NCI-H460 (cell line): ENCODE measurements around the gene NFIL3. TPM values are rescaled to one million over a fixed set of nuclear protein-coding genes. Genes with fewer than 3 reads are reported as not detected.

Experiments
- DNase-seq: peaks from one replicate; pipeline ENCODE4 v3.0.0-alpha.2; 2016; ENCODE audit warnings: low read depth; ENCODE audit errors: extremely low read depth
- total RNA-seq: library from RNA; depleted of rRNA; stranded (reverse); fragments of >200 nt; shearing (Covaris generic); gene quantifications from 2 replicates; pipeline ENCODE4 v1.2.3, GENCODE V29; 2014

NFIL3 gene
- total RNA-seq, 1 experiment from 2014 or later: 11.6 TPM

DNA sequence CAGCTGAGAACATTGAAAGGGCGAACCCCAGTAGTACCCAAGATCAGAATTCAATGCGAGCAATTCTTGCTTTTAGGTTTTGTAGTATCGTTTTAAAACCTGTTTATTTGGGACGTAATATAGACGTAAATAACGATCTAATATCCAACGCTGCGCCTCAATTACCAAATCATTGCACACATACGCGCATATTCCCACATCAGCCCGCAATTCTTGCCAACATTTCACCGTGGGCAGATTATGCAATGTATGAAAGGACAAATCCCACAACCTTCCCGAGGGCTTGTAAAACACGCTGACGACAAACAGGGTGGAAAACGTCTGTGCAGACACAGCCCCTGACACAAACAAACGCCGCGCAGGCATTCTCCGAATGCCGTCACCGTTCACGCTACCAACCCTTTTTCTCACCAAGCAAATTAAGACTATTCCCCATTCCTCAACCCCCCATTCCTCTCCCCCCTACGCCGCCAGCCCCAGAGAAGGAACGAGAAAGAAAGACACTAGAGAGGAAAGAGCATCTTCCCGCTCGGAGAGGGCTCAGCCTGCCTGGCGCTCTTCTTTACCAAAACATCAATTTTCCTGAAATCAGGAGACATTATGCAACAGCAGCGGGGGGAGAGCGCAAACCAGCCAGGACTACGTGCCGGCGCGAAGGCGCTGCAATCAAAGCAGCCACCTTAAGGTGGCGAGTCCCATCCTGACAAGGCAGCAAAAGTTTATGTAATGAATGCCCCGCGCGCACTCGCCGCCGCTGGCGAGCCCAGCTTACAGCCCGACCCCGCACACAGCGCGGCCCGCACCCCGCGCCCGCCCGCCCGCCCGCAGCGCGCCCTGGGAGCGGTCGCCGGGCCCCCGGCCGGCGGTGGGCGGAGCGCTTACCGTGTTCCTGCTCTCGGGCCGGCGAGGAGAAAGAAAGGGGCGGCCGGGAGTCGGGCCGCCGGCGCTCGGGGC is 597 bp downstream of the NFIL3 start:
- peak; percentile 87 for DNase-seq

DNA sequence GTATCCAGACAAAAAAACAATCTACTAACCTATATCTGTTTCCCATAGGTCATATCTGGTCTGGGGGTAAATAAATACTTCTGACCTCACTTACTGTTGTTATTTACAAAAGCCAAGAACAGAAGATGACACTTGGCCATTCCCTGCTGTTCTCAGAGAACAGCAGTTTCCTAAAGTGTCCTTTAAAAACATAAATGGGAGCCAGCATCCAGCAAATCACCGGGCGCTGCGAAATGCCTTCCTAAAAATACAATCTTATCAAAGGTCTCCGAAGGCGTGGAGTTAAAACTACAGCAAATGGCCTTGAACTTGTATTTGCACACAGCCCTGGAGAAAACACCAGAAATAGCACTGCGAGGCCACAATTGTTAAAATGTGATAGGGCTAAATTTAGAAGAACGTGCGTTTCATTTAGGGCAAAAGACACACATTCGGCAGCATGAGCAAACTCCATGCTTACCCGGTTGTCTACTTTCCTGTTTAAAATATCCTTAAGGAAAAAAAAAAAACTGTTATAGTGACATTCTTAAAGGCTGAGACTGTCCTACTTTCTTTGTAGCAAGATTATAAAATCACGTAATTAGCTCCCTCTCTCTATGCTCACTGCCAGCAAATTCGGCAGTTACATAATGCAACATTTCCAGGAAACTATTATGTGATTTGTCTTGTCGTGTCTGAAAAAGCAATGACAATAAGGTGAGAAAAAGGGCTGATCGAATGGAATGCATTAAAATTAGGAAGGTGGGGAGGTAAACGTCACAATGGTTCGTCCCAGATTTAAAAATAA is 1.5 kb downstream of the NFIL3 start:
- no peak for DNase-seq

GRCh38 chr9:91421128-91421765 is 2.4 kb downstream of the NFIL3 start:
- DNase-seq: no peak

DNA sequence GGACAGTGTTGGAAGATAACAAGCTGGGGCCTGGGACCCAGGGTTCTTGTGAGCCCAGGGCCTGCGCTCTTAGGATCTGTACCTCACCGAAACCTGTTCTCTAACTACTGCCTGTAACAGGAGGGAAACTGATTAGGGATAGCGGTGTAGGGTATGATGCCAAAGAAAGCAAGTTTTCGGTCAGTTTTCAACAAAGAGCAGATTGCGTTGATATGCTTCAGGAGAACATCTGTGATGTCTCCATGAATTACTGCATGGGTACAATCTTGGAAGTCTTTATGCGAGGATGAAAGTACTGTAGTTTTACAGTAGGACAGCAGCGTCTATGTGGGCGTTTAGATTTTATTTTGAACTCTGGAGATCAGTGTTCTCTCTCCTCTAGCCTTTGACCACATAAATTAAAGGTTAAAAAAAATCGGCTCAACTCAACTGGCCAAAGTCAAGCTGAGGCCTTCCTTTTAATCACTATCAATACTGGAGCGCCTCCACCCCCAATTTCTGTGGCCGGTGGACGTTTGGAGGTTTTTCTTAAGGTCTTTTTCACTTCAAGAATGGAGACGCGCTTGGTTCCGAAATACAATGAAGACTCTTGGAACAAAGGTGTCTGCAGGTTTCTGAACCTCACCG is 3.0 kb downstream of the NFIL3 start:
- DNase-seq: no peak

DNA sequence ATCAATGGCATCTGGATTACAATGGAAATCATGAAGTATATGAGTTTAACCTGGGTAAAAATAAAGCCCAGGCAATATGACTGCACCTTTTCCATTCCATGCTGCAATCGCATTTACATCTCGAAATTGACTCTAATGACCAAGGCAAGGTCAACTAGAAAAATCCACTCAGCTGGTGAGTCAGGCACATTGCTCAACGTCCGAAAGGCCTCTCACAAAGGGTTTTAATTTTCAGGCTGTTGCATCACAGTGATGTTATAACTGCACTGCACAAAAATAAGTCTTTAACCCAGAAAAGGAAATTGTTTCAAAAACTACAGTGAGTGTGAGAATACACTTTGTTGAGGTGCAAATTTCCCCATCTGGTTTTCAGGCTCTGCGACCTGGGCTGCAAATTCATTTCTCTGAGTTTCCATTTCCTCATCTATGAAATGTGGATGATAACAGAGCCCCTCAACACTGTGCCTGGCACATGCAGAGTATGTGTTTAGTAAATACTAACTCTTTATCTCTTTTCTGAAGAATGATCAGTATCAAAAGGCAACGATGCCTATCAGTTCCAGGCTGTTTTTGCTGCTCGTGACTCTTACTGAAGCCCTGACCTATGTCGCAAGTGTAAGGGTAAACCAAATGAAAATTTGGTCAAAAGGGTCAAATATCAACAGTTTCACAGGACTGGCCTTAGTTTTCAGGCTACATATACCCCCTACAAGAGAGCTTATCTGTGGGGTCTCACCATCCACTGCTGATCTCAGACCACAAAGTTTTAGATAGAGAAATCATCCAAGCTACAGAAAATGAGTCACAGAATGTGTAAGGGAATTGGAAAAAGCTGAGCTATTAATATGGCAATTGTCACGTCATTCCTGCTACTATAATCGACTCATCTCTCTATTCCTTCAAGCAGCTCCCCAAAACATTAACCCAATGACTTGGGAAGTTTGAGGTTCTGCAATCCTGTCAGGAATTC is 4.1 kb downstream of the NFIL3 start:
- peak; percentile 94 for DNase-seq

DNA sequence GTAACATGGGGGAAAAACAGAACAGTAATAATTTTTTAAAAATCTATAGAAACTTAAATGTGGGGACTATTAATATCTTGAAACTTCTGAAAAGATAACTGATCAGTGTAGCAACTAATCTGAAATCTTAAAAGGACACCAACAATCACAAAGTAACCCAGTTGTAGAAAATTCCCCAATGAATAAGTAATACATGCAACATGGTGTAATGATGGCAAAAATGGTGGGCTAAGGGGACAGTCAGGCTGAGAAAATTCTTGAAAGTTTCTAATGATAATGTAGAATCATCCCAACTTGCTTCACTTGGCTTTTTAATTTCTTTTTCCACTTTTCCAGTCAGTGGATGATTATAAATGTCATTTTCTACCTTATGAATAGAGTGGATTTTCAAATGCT is 5.4 kb downstream of the NFIL3 start:
- DNase-seq: no peak

GRCh38 chr9:91417602-91418214 is 5.9 kb downstream of the NFIL3 start:
- no peak for DNase-seq

- DNase-seq: no peak
Measured at GRCh38 chr9:91416096-91416712, 7.4 kb downstream of the NFIL3 start.

DNA sequence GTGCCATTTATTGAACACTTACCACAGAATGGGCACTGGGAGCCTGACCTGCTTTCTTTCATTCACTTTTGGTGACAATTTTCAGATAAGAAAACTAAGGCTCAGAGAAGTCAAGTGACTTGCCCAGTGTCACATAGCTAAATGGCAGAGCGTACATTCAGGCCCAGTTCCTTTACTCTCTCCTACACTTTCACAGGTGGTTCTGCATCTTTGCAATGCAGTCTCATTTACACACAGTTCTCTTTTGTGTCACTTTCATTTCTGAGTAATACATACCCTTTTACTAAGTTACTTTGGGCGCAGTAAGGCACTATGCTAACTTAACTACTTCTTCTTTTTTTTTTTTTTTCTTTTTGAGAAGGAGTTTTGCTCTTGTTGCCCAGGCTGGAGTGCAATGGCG is 8.3 kb downstream of the NFIL3 start:
- DNase-seq: no peak

DNA sequence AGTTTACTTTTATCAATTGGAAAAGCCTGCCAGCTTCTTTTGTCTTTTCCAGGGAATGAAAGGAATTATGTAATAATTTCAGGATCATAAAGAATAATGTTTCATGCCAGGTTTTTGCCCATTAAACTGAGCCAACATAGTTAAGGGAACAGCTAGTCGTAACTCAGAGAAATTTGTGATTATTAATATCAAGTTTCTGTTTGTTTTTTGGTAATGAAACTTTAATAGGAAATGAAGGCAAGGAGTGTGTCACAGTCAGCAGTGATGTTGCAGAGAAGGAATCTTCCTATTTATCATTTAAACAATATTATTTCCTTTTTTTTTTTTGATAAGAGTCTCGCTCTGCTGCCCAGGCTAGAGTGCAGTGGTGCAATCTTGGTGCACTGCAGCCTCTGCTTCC is 10.7 kb downstream of the NFIL3 start:
- DNase-seq: no peak

DNA sequence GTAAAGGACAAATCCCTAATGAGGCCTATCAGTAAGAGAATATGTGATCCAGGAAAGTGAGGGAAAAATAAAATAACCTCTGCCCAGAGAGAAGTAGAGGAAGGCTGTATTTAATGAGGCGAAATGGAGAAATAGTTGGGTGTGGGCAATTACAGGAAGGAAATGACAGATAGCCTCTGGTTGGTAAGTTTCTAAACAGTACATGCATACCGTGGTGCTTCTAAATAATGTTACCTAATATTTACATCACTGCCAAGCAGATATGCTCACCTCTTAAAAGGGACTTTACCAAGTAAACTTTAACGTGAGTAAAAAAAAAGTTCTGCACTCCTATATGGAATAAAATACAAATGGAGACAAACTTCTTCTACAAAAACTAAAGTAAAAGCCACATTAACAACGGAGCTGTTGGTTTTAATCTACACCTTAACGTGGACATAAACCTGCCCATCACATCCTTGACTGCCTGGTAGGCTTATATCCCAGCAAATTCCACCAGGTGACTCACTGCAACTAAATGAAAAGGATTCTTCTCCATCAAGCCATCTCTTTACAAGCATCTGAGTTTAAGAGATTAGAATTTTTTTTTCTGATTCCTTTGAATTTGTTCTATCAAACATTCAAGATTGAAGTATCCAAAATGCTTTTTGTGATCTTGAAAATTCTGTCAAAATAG is 12.4 kb downstream of the NFIL3 start:
- no peak for DNase-seq

DNA sequence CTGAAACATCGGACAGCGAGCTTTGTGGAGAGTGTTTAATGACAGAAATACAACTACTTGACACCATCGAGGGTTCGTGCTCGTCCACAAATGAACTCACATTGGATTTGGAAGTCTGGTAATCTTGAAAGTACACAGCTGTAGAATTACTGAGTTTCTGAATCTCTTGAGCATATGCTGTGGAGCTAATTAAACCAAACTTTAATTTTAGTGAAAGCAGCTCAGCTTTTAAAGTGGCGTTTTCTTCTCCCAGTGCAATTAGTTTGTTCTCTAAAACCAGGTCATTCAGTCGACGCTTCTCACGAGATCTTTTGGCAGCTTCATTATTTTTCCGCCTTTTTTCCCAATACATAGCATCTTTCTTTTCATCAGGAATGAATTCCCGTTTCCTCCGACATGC is 13.5 kb downstream of the NFIL3 start:
- no peak for DNase-seq

GRCh38 chr9:91408475-91408874 is 15.2 kb downstream of the NFIL3 start:
- DNase-seq: no peak

DNA sequence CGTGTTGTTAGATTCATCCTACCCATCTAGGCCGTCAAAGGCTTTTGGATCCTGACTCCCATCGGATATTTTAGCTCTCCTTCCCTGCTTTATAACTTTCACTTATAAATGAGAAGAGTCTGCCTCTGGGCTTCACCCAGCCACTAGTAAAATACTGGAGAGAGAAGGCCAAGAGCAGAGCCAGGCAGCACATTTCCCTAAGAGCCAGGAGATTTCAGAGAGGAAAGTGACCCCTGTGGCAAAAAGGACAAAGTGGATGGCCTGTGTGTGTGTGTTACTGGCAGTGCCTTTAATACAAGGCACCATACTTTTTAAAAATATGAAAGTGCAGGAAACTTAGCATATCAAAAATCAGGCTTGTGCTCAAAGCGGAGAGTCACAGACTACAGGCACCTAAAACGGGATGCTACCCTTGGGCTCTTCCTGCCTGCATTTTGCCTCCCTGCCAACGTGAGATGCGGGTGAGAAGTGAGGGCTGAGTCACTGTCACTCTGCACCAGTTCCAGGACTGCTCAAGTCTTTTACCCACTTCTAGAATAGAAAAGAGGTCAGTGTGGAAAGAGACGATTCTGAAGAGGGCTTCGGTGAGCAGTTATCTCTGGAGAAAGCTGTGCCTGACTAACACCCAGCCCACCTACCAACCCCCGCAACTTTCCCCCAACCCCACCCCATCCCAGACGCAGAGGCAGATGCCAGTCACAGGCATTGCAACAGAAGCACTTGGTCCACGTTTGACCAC is 15.9 kb downstream of the NFIL3 start:
- no peak for DNase-seq

- DNase-seq: no peak
Measured at GRCh38 chr9:91405343-91406077, 18.1 kb downstream of the NFIL3 start.

- DNase-seq: no peak
Measured at GRCh38 chr9:91403665-91404543, 19.7 kb downstream of the NFIL3 start.
